ENCODE data around the gene TBCK. TPM values are rescaled to one million over a fixed set of nuclear protein-coding genes. Genes with fewer than 3 reads are reported as not detected.

The TBCK gene
- total RNA-seq, 1 donor from 2014 or later: 35.7 TPM

GRCh38 chr4:106301393-106302061, 14.5 kb downstream of the TBCK start:
- Histone ChIP-seq H3K4me3 (no peak overlapping the region), H3K4me1 (no peaks in the 10 kb centered on the region), H3K27ac (no peak overlapping the region), H3K9me3 (no peaks in the 10 kb centered on the region), H3K27me3 (no peaks in the 10 kb centered on the region), H3K36me3 (peaks cover 0 to 4% of the 10 kb centered on the region in 2 donors)
- no peak for DNase-seq (ENCODE audit: low spot score in 2 of 2)
- TF ChIP-seq CTCF (IDR thresholded peaks at IDR 0.05): no peak
- intact Hi-C loops (cut with DNase I): no loop called here

- Histone ChIP-seq H3K4me1 (no peaks in the 10 kb centered on the region), H3K27ac (no peak overlapping the region), H3K27me3 (no peaks in the 10 kb centered on the region), H3K4me3 (no peak overlapping the region), H3K9me3 (no peaks in the 10 kb centered on the region), H3K36me3 (peaks cover 0 to 14% of the 10 kb centered on the region in 2 donors)
- DNase-seq (ENCODE audit: low spot score in 2 of 2): no peak
- no peak for TF ChIP-seq CTCF (IDR thresholded peaks at IDR 0.05)
- intact Hi-C loops (cut with DNase I): no loop called here
These were observed 16.0 kb downstream of the TBCK start for GRCh38 chr4:106299977-106300376.

GRCh38 chr4:106297245-106298035, 18.6 kb downstream of the TBCK start:
- H3K27me3 ChIP-seq: no peaks in the 10 kb centered on the region
- DNase-seq (ENCODE audit: low spot score in 2 of 2): no peak
- H3K4me3 ChIP-seq: no peak overlapping the region
- TF ChIP-seq CTCF (IDR thresholded peaks at IDR 0.05): no peak
- H3K27ac ChIP-seq: no peak overlapping the region
- no peaks in the 10 kb centered on the region for H3K9me3 ChIP-seq
- no peaks in the 10 kb centered on the region for H3K4me1 ChIP-seq
- peaks cover 14 to 33% of the 10 kb centered on the region in 2 donors for H3K36me3 ChIP-seq
- intact Hi-C loops (cut with DNase I): no loop called here

- no peak for DNase-seq (ENCODE audit: low spot score in 2 of 2)
- Histone ChIP-seq H3K27me3 (no peaks in the 10 kb centered on the region), H3K4me1 (no peaks in the 10 kb centered on the region), H3K27ac (no peak overlapping the region), H3K9me3 (no peaks in the 10 kb centered on the region), H3K4me3 (no peak overlapping the region), H3K36me3 (peaks cover 24 to 42% of the 10 kb centered on the region in 2 donors)
- TF ChIP-seq CTCF (IDR thresholded peaks at IDR 0.05): no peak
- intact Hi-C loops (cut with DNase I): no loop called here
These were observed 21.9 kb downstream of the TBCK start for GRCh38 chr4:106294062-106294461.

GRCh38 chr4:106291678-106292077, 24.3 kb downstream of the TBCK start:
- TF ChIP-seq CTCF (IDR thresholded peaks at IDR 0.05): no peak
- Histone ChIP-seq H3K4me3 (no peak overlapping the region), H3K9me3 (no peaks in the 10 kb centered on the region), H3K27me3 (no peaks in the 10 kb centered on the region), H3K27ac (no peak overlapping the region), H3K4me1 (no peaks in the 10 kb centered on the region), H3K36me3 (peaks cover 32 to 43% of the 10 kb centered on the region in 2 donors)
- intact Hi-C loops (cut with DNase I): no loop called here
- DNase-seq (ENCODE audit: low spot score in 2 of 2): no peak

All from ascending aorta (tissue), 2 donors.